ENCODE results near the gene CCM2.
"Not testable (repeated sequence)": the region's sequence is repeated elsewhere in the genome, so short reads cannot be mapped to it uniquely, and the experiment has no call there.

The CCM2 gene

GRCh38 chr7:45033261-45033930 is 33.4 kb downstream of the CCM2 start:
- DNase-seq: no peak

GRCh38 chr7:45033931-45034290 is 33.9 kb downstream of the CCM2 start:
- DNase-seq: no peak

GRCh38 chr7:45034710-45035109 is 34.7 kb downstream of the CCM2 start:
- not testable (repeated sequence) for DNase-seq

- DNase-seq: no peak
Measured at GRCh38 chr7:45035371-45035770, 35.4 kb downstream of the CCM2 start.

- no peak for DNase-seq
Measured at GRCh38 chr7:45035893-45036292, 35.9 kb downstream of the CCM2 start.

- DNase-seq: no peak
Measured at GRCh38 chr7:45036317-45036716, 36.3 kb downstream of the CCM2 start.

GRCh38 chr7:45036796-45037195 is 36.8 kb downstream of the CCM2 start:
- no peak for DNase-seq

GRCh38 chr7:45037876-45038275 is 37.9 kb downstream of the CCM2 start:
- no peak for DNase-seq

GRCh38 chr7:45039106-45039505 is 39.1 kb downstream of the CCM2 start:
- DNase-seq: no peak

- no peak for DNase-seq
Measured at GRCh38 chr7:45044338-45044737, 44.3 kb downstream of the CCM2 start.

GRCh38 chr7:45048748-45049147 is 48.7 kb downstream of the CCM2 start:
- no peak for DNase-seq

- DNase-seq: no peak
Measured at GRCh38 chr7:45050198-45050597, 50.2 kb downstream of the CCM2 start.

GRCh38 chr7:45052011-45052410 is 52.0 kb downstream of the CCM2 start:
- DNase-seq: no peak

- DNase-seq: no peak
Measured at GRCh38 chr7:45053401-45053800, 53.4 kb downstream of the CCM2 start.

GRCh38 chr7:45053941-45054340 is 53.9 kb downstream of the CCM2 start:
- DNase-seq: no peak

- no peak for DNase-seq
Measured at GRCh38 chr7:45054442-45054841, 54.4 kb downstream of the CCM2 start.

GRCh38 chr7:45055016-45055415 is 55.0 kb downstream of the CCM2 start:
- no peak for DNase-seq

GRCh38 chr7:45055594-45056219 is 55.7 kb downstream of the CCM2 start:
- no peak for DNase-seq

GRCh38 chr7:45057878-45058277 is 57.9 kb downstream of the CCM2 start:
- no peak for DNase-seq

GRCh38 chr7:45060295-45060694 is 60.3 kb downstream of the CCM2 start:
- no peak for DNase-seq

GRCh38 chr7:45061352-45061751 is 61.4 kb downstream of the CCM2 start:
- no peak for DNase-seq

GRCh38 chr7:45061806-45062425 is 61.9 kb downstream of the CCM2 start:
- DNase-seq: no peak

- DNase-seq: no peak
Measured at GRCh38 chr7:45064047-45064725, 64.2 kb downstream of the CCM2 start.

All from right kidney (tissue), 1 donor.